ENCODE measurements around the gene TMEM170A. TPM values are rescaled to one million over a fixed set of nuclear protein-coding genes. Genes with fewer than 3 reads are reported as not detected.
A peak's percentile ranks its signal among the peaks of the same experiment; 100 is the strongest.

The TMEM170A gene
- total and polyA plus RNA-seq, 2 of the 13 experiments (the other 11 are each of a cell fraction or from before 2014, with no cell fraction given): 35.7 to 39.7 TPM

- no peak for TF ChIP-seq GMEB1 (CRISPR knock-in tag; IDR thresholded peaks at IDR 0.05; ENCODE audit: borderline replicate concordance)
- TF ChIP-seq PRDM4 (CRISPR knock-in tag; IDR thresholded peaks at IDR 0.05; ENCODE audit: borderline replicate concordance): no peak
- TF ChIP-seq FOXO1 (CRISPR knock-in tag; IDR thresholded peaks at IDR 0.05): no peak
- no peak for TF ChIP-seq PTBP1 (IDR thresholded peaks at IDR 0.05; ENCODE audit: low read depth, low read length, poor library complexity, severe bottlenecking)
- TF ChIP-seq ZNF276 (CRISPR knock-in tag; IDR thresholded peaks at IDR 0.05; ENCODE audit: low read depth): no peak
- no peak for TF ChIP-seq RFX5 (IDR thresholded peaks at IDR 0.05; ENCODE audit: low read depth, low read length)
- 0 out of 2 replicates have a peak, but pooled peaks have one; percentile 31 for TF ChIP-seq AHDC1 (CRISPR knock-in tag; IDR thresholded peaks at IDR 0.05; ENCODE audit: borderline replicate concordance)
- no peak; the same call in 1 of the 2 replicates for TF ChIP-seq ZNF547 (CRISPR knock-in tag; IDR thresholded peaks at IDR 0.05)
- no peak for TF ChIP-seq RAD51 (IDR thresholded peaks at IDR 0.05; ENCODE audit: borderline replicate concordance)
- TF ChIP-seq NRL (CRISPR knock-in tag; IDR thresholded peaks at IDR 0.05; ENCODE audit: borderline replicate concordance): no peak
- TF ChIP-seq ZNF260 (CRISPR knock-in tag; IDR thresholded peaks at IDR 0.05; ENCODE audit: borderline replicate concordance, low read depth): no peak
- TF ChIP-seq HNRNPLL (IDR thresholded peaks at IDR 0.05; ENCODE audit: low read depth, low read length, poor library complexity, severe bottlenecking): no peak
- TF ChIP-seq ZNF747 (CRISPR knock-in tag; IDR thresholded peaks at IDR 0.05; ENCODE audit: borderline replicate concordance): peak; percentile 60; the same call in 1 of the 2 replicates
- TF ChIP-seq POLR2A (IDR thresholded peaks at IDR 0.05; ENCODE audit: insufficient read depth in 1 of 2, low read depth in 2 of 2, low read length in 2 of 2): peak; percentile 20 to 74; a peak in 3 of 4 replicates
- no peak for TF ChIP-seq FIP1L1 (IDR thresholded peaks at IDR 0.05; ENCODE audit: borderline replicate concordance, insufficient read depth, low read depth, low read length)
- no peak for TF ChIP-seq POGZ (CRISPR knock-in tag; IDR thresholded peaks at IDR 0.05)
These were observed 30.6 kb downstream of the TMEM170A start (continued) for GRCh38 chr16:75433732-75434413.
